Measurements from ENCODE around the gene VWA3A. TPM values are rescaled to one million over a fixed set of nuclear protein-coding genes. Genes with fewer than 3 reads are reported as not detected.

Gene VWA3A
- total and polyA plus RNA-seq, 7 experiments from 2014 or later = 0.19 to 0.84 (median 0.32) TPM; not detected in 2

DNA sequence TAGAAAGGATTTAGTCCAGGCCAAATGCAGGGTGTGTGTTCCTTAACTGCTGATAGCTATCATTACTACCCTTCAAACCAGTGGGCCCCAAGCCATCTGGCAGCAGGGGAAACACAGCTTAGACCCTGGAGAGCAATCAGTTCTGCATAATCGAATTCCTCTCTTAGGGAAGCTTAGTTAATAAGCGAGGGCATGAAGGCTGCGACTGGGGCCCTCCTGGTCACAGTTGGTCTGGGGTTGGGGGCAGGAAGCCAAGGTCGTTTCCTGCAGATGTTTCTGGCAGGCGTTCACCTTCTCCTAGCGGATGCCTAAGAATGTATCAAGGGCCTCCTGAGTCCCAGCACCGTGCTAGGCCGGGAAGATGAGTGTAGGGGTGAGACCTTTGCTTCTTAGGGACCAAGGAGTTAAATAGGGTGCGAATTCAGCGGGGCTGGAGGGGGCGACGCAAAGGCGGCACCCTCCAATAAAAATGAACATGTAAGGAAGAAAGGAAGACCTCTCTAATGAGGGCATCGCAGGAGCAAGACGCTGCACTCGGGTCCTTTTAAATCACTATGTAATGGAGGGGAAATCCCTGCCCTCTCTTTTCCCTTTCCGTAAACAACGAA is 97.2 kb downstream of the VWA3A start:
- Histone ChIP-seq H3K4me1 (ENCODE audit: control insufficient read depth in 2 of 2, insufficient read depth in 2 of 2, low read length in 2 of 2) (peaks cover 35 to 49% of the 10 kb centered on the region in 2 donors), H3K27ac (ENCODE audit: low read depth, low read length) (peak overlapping the region; percentile 99), H3K4me3 (ENCODE audit: low read length) (peak overlapping the region; percentile 69), H3K27me3 (ENCODE audit: control insufficient read depth in 2 of 2, insufficient read depth in 2 of 2, low read length in 2 of 2) (no peaks in the 10 kb centered on the region), H3K36me3 (ENCODE audit: control insufficient read depth in 2 of 3, insufficient read depth in 3 of 3, low read length in 3 of 3) (no peaks in the 10 kb centered on the region), H3K9me3 (ENCODE audit: control insufficient read depth in 2 of 3, low read length in 3 of 3) (no peaks in the 10 kb centered on the region)
- peak overlapping the region; percentile 78 to 99 (median 95) for H3K4me3 Mint-ChIP-seq
- no peaks in the 10 kb centered on the region for H3K27me3 Mint-ChIP-seq
- peaks cover 0 to 9% (median 3%) of the 10 kb centered on the region in 11 donors for H3K9me3 Mint-ChIP-seq
- ChIA-PET CTCF (interaction anchor here (0.7 to 2.6 kb wide), 12 partner anchors 16 to 247 kb away, joined by 3 to 31 read pairs (median 8); partner anchors contain the start of genes EEF2K, MOSMO and POLR3E), POLR2A (interaction anchor here (0.6 to 9.0 kb wide), 23 partner anchors 8 to 586 kb away, joined by 3 to 167 read pairs (median 6); partner anchors contain the start of genes EEF2K, MOSMO, POLR3E and UQCRC2)
- ATAC-seq (no peak), DNase-seq (no peak)
- H3K27ac Mint-ChIP-seq = peak overlapping the region; percentile 98 to 100 (median 100)
- H3K4me1 Mint-ChIP-seq = peaks cover 32 to 61% (median 49%) of the 10 kb centered on the region in 7 donors
- peaks cover 0 to 7% (median 0%) of the 10 kb centered on the region in 5 donors for H3K36me3 Mint-ChIP-seq
- intact Hi-C loops (cut with micrococcal nuclease) = loop anchor here (1.0 to 5.0 kb wide), 17 partner anchors 17 to 1368 kb away; partner anchors contain the start of genes EEF2K (in 2 of the 2), METTL9 (in 2 of the 2), POLR3E (in 2 of the 2) and UQCRC2 (in 2 of the 2)

- Histone ChIP-seq H3K36me3 (ENCODE audit: control insufficient read depth in 2 of 3, insufficient read depth in 3 of 3, low read length in 3 of 3) (no peaks in the 10 kb centered on the region), H3K4me3 (ENCODE audit: low read length) (peak overlapping the region; percentile 69), H3K4me1 (ENCODE audit: control insufficient read depth in 2 of 2, insufficient read depth in 2 of 2, low read length in 2 of 2) (peaks cover 42 to 55% of the 10 kb centered on the region in 2 donors), H3K9me3 (ENCODE audit: control insufficient read depth in 2 of 3, low read length in 3 of 3) (no peaks in the 10 kb centered on the region), H3K27ac (ENCODE audit: low read depth, low read length) (peak overlapping the region; percentile 99), H3K27me3 (ENCODE audit: control insufficient read depth in 2 of 2, insufficient read depth in 2 of 2, low read length in 2 of 2) (no peaks in the 10 kb centered on the region)
- ATAC-seq (peak; percentile 49), DNase-seq (peak; percentile 97 to 99 (median 98))
- CTCF ChIA-PET = interaction anchor here (1.7 to 2.6 kb wide), 7 partner anchors 21 to 190 kb away, joined by 6 to 31 read pairs (median 19); partner anchors contain the start of genes MOSMO and POLR3E
- H3K27ac Mint-ChIP-seq = peak overlapping the region; percentile 98 to 100 (median 100)
- H3K9me3 Mint-ChIP-seq = peaks cover 0 to 10% (median 6%) of the 10 kb centered on the region in 11 donors
- intact Hi-C loops (cut with micrococcal nuclease) = loop anchor here (1.0 to 5.0 kb wide), 13 partner anchors 16 to 1367 kb away; partner anchors contain the start of genes EEF2K (in 2 of the 2), METTL9 (in 2 of the 2), POLR3E (in 2 of the 2) and UQCRC2 (in 2 of the 2)
- H3K4me1 Mint-ChIP-seq = peaks cover 38 to 67% (median 55%) of the 10 kb centered on the region in 7 donors
- peaks cover 0 to under 1% (median 0%) of the 10 kb centered on the region in 5 donors for H3K27me3 Mint-ChIP-seq
- POLR2A ChIA-PET = interaction anchor here (0.6 to 9.0 kb wide), 19 partner anchors 7 to 545 kb away, joined by 3 to 167 read pairs (median 8); partner anchors contain the start of genes EEF2K, MOSMO, POLR3E and UQCRC2
- peak overlapping the region; percentile 78 to 99 (median 95) for H3K4me3 Mint-ChIP-seq
- peaks cover 0 to 10% (median 2%) of the 10 kb centered on the region in 5 donors for H3K36me3 Mint-ChIP-seq
Observed at GRCh38 chr16:22190081-22190775, 97.9 kb downstream of the VWA3A start.

- peak; percentile 78 for ATAC-seq
- Mint-ChIP-seq H3K9me3 (peaks cover 0 to 12% (median 7%) of the 10 kb centered on the region in 11 donors), H3K4me1 (peaks cover 41 to 74% (median 62%) of the 10 kb centered on the region in 7 donors), H3K36me3 (peaks cover 0 to 10% (median 4%) of the 10 kb centered on the region in 5 donors), H3K27me3 (peaks cover 0 to 5% (median 0%) of the 10 kb centered on the region in 5 donors), H3K4me3 (peak overlapping the region; percentile 78 to 99 (median 95)), H3K27ac (peak overlapping the region; percentile 98 to 100 (median 100))
- Histone ChIP-seq H3K27ac (ENCODE audit: low read depth, low read length) (peak overlapping the region; percentile 99), H3K4me3 (ENCODE audit: low read length) (peak overlapping the region; percentile 92), H3K4me1 (ENCODE audit: control insufficient read depth in 2 of 2, insufficient read depth in 2 of 2, low read length in 2 of 2) (peaks cover 47 to 59% of the 10 kb centered on the region in 2 donors), H3K9me3 (ENCODE audit: control insufficient read depth in 2 of 3, low read length in 3 of 3) (no peaks in the 10 kb centered on the region), H3K36me3 (ENCODE audit: control insufficient read depth in 2 of 3, insufficient read depth in 3 of 3, low read length in 3 of 3) (no peaks in the 10 kb centered on the region), H3K27me3 (ENCODE audit: control insufficient read depth in 2 of 2, insufficient read depth in 2 of 2, low read length in 2 of 2) (no peaks in the 10 kb centered on the region)
- CTCF ChIA-PET = interaction anchor here (2.8 kb wide), 1 partner anchor 106 kb away, joined by 21 read pairs; the partner anchor contains the start of gene POLR3E
- DNase-seq = peak; percentile 91 to 100 (median 99)
- intact Hi-C loops (cut with micrococcal nuclease) = loop anchor here (1.0 to 5.0 kb wide), 14 partner anchors 15 to 1366 kb away; partner anchors contain the start of genes CDR2 (in 2 of the 2), EEF2K (in 2 of the 2), METTL9 (in 2 of the 2) and POLR3E (in 2 of the 2)
- POLR2A ChIA-PET = interaction anchor here (0.5 to 9.0 kb wide), 17 partner anchors 15 to 1291 kb away, joined by 3 to 167 read pairs (median 4); partner anchors contain the start of genes DCUN1D3, EEF2K, LYRM1 and MOSMO
Observed at GRCh38 chr16:22190776-22191531, 98.6 kb downstream of the VWA3A start.

DNA sequence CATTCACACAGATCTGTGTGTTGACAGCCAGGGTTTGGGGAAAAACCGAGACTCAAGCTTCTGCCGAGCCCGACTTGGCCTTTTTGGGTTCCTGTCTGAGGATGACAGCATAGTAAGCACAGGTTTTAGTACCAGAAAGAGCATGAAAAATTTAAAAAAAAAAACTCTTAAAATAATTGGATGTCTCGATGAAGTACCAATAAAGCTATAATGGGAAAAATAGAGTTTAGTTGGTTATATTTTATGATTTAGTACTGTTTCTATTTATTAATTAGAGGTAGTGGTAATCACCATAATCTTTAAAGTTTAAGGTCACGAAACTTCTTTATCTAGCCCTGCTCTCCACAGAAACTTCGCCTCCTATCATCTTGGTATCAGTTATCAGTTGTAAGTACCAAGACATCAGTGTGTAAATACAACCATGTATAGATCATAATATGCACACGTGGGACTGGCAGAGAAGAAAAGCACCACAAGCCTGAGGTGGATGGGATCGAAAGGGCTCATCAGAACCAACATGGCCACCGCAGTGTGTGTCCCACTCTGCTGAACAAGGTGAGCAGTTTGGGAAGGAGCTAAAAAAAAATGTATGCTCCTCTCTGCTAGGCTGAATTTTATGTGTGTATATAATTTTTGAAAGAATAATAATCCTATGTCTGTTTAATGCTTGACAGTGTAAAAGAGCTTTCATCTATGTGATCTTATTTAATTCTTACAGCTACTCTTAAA is 99.4 kb downstream of the VWA3A start:
- Mint-ChIP-seq H3K4me3 (peak overlapping the region; percentile 78 to 99 (median 96)), H3K9me3 (peaks cover 0 to 12% (median 7%) of the 10 kb centered on the region in 11 donors)

More for the DNA sequence above, 99.4 kb downstream of the VWA3A start:
- Mint-ChIP-seq H3K36me3 (peaks cover 0 to 10% (median 4%) of the 10 kb centered on the region in 5 donors), H3K27ac (peak overlapping the region; percentile 98 to 100 (median 100)), H3K4me1 (peaks cover 42 to 80% (median 66%) of the 10 kb centered on the region in 7 donors), H3K27me3 (peaks cover 0 to 5% (median 0%) of the 10 kb centered on the region in 5 donors)
- DNase-seq (peak in 5 of 9 donors; percentile 50 to 63 (median 55)), ATAC-seq (no peak)
- peak overlapping the region; percentile 92 for H3K4me3 ChIP-seq (ENCODE audit: low read length)
- ChIA-PET POLR2A (interaction anchor here (0.5 to 9.0 kb wide), 18 partner anchors 14 to 1291 kb away, joined by 3 to 167 read pairs (median 4); partner anchors contain the start of genes DCUN1D3, EEF2K, LYRM1 and MOSMO), CTCF (interaction anchor here (1.9 to 2.8 kb wide), 2 partner anchors 106 to 109 kb away, joined by 6 to 21 read pairs; partner anchors contain the start of gene POLR3E)
- intact Hi-C loops (cut with micrococcal nuclease) = loop anchor here (1.0 to 5.0 kb wide), 7 partner anchors 15 to 1366 kb away; partner anchors contain the start of genes CDR2 (in 2 of the 2), EARS2 (in 1 of the 2), EEF2K (in 1 of the 2) and UBFD1 (in 1 of the 2)
- no peaks in the 10 kb centered on the region for H3K27me3 ChIP-seq (ENCODE audit: control insufficient read depth in 2 of 2, insufficient read depth in 2 of 2, low read length in 2 of 2)
- no peaks in the 10 kb centered on the region for H3K36me3 ChIP-seq (ENCODE audit: control insufficient read depth in 2 of 3, insufficient read depth in 3 of 3, low read length in 3 of 3)
- peak overlapping the region; percentile 99 for H3K27ac ChIP-seq (ENCODE audit: low read depth, low read length)
- no peaks in the 10 kb centered on the region for H3K9me3 ChIP-seq (ENCODE audit: control insufficient read depth in 2 of 3, low read length in 3 of 3)
- peaks cover 47 to 59% of the 10 kb centered on the region in 2 donors for H3K4me1 ChIP-seq (ENCODE audit: control insufficient read depth in 2 of 2, insufficient read depth in 2 of 2, low read length in 2 of 2)

Measured in naive thymus-derived CD4-positive, alpha-beta T cell (primary cell).